HUES48 (cell line): ENCODE measurements around the gene KAZN.

Source experiments
- H3K27ac ChIP-seq: one replicate; pipeline ENCODE4 v1.7.0; 2013; ENCODE audit warnings: low read depth, low read length, inconsistent platforms
- H3K27me3 ChIP-seq: 2 replicates; pipeline ENCODE4 v1.6.1; 2013; ENCODE audit warnings: mild to moderate bottlenecking, low read length; ENCODE audit not compliant: control insufficient read depth, insufficient read depth
- H3K36me3 ChIP-seq: 2 replicates; pipeline ENCODE4 v1.6.1; 2013; ENCODE audit warnings: low read length; ENCODE audit not compliant: control insufficient read depth, insufficient read depth
- H3K4me1 ChIP-seq: 2 replicates; pipeline ENCODE4 v1.6.1; 2013; ENCODE audit warnings: mild to moderate bottlenecking, low read length; ENCODE audit not compliant: control insufficient read depth, insufficient read depth
- H3K4me3 ChIP-seq: 2 replicates; pipeline ENCODE4 v1.5.1; 2013; ENCODE audit warnings: mild to moderate bottlenecking, low read depth, low read length
- H3K9ac ChIP-seq: 2 replicates; pipeline ENCODE4 v1.6.1; 2013; ENCODE audit warnings: mild to moderate bottlenecking, low read depth, low read length, moderate library complexity
- H3K9me3 ChIP-seq: 2 replicates; pipeline ENCODE4 v1.6.1; 2013; ENCODE audit warnings: low read length; ENCODE audit not compliant: control insufficient read depth, insufficient read depth

The KAZN gene

DNA sequence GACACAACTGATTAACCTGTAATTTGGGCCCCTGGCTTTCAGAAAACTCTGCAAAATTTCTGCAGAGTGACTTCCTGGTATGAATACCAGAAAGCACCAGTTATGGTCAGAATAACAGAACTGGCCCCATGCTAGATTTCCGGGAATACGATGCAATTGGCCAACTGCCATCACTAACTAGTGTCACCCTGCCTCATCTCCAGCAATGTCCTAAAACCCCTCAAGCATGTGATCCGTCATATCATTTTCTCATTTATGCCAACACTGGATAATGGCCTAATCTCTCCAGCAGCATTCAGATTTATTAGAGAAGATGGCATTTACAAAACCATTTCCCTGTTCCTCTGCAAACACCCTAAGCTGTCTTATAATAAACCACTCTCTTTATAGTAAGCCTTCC is 15.4 kb downstream of the KAZN start:
- H3K9ac ChIP-seq, result no peak overlapping the region

DNA sequence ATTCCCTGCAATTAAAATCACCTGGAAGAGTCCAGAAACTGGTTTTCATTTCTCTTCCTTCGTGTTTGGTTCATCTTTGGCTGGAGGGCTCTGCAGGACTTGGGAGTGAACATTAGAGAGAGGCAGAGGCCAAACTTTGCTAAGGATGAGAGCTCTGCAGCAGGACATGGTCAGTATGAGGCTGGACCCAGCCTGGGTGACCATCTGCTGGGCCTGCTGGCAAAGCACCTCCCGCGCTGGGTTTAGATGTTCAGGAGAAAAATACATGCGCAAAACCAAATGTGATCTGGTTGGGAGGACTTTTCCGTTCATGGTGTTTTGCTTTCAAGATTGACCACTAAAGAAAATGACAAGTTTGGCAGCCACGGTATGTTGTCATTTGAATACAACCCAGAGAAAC is 15.9 kb downstream of the KAZN start:
- Histone ChIP-seq H3K36me3 (no peaks in the 10 kb centered on the region), H3K4me1 (peaks cover 3% of the 10 kb centered on the region), H3K4me3 (no peak overlapping the region), H3K27ac (no peak overlapping the region), H3K27me3 (no peaks in the 10 kb centered on the region), H3K9ac (no peak overlapping the region), H3K9me3 (no peaks in the 10 kb centered on the region)

More for the DNA sequence above, 15.4 kb downstream of the KAZN start:
- H3K9me3 ChIP-seq, result no peaks in the 10 kb centered on the region
- peaks cover 3% of the 10 kb centered on the region for H3K4me1 ChIP-seq
- H3K36me3 ChIP-seq, result no peaks in the 10 kb centered on the region
- H3K4me3 ChIP-seq, result no peak overlapping the region
- no peak overlapping the region for H3K27ac ChIP-seq
- H3K27me3 ChIP-seq, result no peaks in the 10 kb centered on the region

DNA sequence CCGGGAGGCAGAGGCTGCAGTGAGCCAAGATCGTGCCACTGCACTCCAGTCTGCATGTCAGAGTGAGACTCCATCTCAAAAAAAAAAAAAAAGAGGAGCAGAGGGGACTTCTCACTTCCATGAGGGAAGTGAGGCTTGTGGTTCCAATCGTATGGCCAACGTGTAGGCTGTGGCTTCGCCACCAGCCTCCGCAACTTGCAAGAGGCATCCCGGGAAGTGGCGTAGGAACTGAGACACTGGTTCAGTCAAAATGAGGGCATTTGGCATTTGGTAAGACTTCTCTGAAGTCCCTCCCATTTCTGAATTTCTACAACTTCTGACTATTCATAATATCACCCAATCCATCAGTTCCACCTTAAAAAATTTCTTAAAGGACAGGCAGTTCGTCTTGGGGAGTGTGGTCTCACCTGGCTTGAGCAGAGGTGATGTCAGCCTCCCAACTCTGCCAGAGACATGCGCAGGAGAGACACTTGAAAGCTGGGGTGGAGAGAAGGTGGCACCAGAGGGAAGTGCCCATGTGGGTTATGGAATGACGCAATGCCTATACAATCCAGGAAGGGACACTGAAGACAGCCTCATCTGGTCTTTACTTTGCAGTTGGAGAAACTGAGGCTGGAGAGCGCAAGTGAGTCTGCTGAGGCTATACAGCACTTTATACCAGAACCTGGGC is 17.2 kb downstream of the KAZN start:
- Histone ChIP-seq H3K9me3 (no peaks in the 10 kb centered on the region), H3K9ac (no peak overlapping the region), H3K36me3 (no peaks in the 10 kb centered on the region), H3K27ac (no peak overlapping the region), H3K27me3 (no peaks in the 10 kb centered on the region), H3K4me1 (peaks cover 3% of the 10 kb centered on the region), H3K4me3 (no peak overlapping the region)

DNA sequence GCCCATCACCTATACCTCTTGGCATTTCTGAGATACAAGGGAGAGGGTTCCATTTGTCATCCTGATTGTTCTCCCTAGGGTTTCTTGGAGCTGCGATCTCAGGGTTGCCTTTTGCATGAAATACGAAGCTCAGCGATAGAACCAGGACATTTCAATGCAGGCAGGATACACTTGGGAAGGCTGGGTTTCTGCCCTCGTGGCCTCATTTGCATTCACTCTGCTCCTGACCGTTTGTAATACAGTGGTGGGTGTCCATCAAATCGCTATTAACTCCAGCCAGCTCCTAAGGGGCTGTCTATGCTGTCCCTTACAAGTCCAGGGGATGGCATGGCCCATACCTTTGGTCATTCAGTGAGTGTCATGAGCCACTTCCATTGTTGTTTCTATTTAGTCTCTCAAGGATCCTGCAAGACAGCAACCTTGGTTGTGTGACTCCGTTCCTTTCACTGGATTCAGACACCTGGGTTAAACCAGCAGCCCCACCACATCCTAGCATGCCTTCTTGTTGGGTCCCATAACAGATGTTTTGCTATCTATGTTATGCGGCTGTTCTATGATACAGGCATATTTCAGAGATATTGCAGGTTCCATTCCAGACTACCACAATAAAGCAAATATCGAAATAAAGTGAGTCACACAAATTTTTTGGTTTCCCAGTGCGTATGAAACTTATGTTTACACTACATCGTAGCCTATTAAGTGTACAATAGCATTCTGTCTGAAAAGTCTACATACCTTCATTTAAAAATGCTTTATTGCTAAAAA is 18.3 kb downstream of the KAZN start:
- H3K9ac ChIP-seq, result no peak overlapping the region
- no peaks in the 10 kb centered on the region for H3K36me3 ChIP-seq
- H3K4me3 ChIP-seq, result no peak overlapping the region
- H3K27ac ChIP-seq, result no peak overlapping the region
- no peaks in the 10 kb centered on the region for H3K9me3 ChIP-seq
- no peaks in the 10 kb centered on the region for H3K27me3 ChIP-seq
- H3K4me1 ChIP-seq, result peaks cover 3% of the 10 kb centered on the region

DNA sequence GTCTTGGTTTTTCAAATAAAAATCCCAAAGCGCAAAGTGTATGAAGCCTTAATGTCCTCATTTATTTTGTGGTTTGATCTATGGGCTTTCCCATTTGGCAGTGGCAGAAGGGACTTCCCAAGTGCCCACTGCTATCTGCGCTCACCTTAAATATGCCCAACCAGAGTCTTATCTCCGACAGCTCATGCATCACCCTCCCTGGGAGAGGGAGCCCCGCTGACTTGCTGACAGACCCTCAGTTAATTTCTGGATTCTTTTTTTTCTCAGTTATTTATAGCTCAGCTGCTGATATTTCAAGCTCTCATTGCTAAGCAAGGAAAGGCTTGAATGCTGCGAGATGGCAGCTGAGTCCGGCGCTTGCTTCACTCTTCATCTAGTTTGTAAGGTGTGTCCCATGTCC is 19.3 kb downstream of the KAZN start:
- Histone ChIP-seq H3K27me3 (no peaks in the 10 kb centered on the region), H3K27ac (no peak overlapping the region), H3K4me1 (peaks cover 3% of the 10 kb centered on the region), H3K9ac (no peak overlapping the region), H3K4me3 (no peak overlapping the region), H3K9me3 (no peaks in the 10 kb centered on the region), H3K36me3 (no peaks in the 10 kb centered on the region)

DNA sequence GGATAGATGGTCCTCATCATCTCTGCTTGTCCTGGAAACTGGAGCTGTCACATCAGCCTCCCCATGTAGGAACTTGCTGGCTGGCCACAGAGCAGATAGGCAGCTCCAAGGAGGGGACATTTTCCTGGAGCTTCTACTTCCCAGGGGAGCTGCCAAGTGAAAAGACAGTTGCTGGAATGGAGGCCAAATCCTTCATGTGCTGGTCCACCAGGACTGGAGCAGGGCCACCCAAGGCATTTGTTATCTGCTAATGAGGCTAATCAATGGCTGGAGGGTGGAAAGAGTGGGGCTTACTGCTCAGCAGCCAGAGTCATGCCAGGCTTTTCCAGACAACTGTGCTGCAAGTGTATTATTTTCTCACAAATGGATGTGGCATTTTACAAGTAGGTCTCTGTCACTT is 22.5 kb downstream of the KAZN start:
- no peaks in the 10 kb centered on the region for H3K9me3 ChIP-seq
- no peak overlapping the region for H3K9ac ChIP-seq
- no peak overlapping the region for H3K4me3 ChIP-seq
- H3K36me3 ChIP-seq, result no peaks in the 10 kb centered on the region
- no peaks in the 10 kb centered on the region for H3K27me3 ChIP-seq
- H3K27ac ChIP-seq, result no peak overlapping the region
- H3K4me1 ChIP-seq, result peaks cover 11% of the 10 kb centered on the region

DNA sequence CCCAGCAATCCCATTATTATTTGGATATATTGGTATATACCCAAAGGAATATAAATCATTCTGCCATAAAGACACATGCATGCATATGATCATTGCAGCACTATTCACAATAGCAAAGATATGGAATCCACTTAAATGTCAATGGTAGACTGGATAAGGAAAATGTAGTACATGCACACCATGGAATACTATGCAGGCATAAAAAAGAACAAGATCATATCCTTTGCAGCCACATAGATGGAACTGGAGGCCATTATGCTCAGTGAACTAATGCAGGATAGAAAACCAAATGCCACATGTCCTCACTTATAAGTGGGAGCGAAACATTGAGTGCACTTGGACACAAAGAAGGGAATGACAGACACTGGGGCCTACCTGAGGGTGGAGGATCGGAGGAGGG is 24.6 kb downstream of the KAZN start:
- no peaks in the 10 kb centered on the region for H3K36me3 ChIP-seq
- no peak overlapping the region for H3K9ac ChIP-seq
- H3K27ac ChIP-seq, result no peak overlapping the region
- H3K4me3 ChIP-seq, result no peak overlapping the region
- no peaks in the 10 kb centered on the region for H3K9me3 ChIP-seq
- peaks cover 14% of the 10 kb centered on the region for H3K4me1 ChIP-seq
- H3K27me3 ChIP-seq, result no peaks in the 10 kb centered on the region

DNA sequence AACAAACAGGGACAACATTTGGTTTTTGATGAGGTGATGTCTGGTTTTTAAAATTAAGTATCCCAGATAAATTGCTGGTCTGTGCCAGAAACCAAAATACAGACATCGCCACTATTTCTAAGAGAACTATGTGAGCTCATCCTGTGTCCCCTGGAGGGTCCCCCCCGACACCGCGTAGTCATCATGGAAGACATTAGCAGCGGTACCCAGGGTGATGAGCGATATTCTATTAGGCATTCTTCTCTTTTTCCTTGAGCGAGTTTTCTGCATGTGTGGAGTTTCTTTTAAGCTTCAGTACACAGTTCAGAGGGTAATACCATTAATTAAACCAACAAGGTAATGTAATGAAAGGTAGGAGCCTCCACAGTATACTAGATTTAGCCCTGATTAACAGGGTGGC is 26.5 kb downstream of the KAZN start:
- H3K9ac ChIP-seq, result no peak overlapping the region
- no peaks in the 10 kb centered on the region for H3K9me3 ChIP-seq
- no peak overlapping the region for H3K27ac ChIP-seq
- no peaks in the 10 kb centered on the region for H3K27me3 ChIP-seq
- H3K36me3 ChIP-seq, result no peaks in the 10 kb centered on the region
- H3K4me3 ChIP-seq, result no peak overlapping the region
- peaks cover 14% of the 10 kb centered on the region for H3K4me1 ChIP-seq

DNA sequence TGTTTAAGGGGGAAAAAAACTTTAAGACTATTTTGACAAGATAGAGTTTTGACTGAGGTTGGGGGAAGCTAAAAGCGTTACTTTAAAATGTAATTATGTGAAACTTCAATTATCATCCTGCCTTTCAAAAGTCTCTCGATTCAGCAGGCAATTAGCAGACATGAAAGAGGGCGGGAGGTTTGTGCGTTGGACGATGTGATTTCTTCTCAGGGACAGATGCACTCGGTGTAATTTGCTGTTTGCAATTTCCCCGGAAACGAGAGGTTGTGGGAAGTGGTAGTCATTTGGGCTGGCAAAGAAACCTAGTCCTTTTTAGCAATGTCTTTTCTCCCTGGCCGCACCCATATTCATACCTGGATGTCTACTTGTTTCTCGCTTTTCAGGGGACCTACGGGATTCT is 27.1 kb downstream of the KAZN start:
- H3K4me3 ChIP-seq, result no peak overlapping the region
- no peaks in the 10 kb centered on the region for H3K36me3 ChIP-seq
- no peaks in the 10 kb centered on the region for H3K9me3 ChIP-seq
- no peaks in the 10 kb centered on the region for H3K27me3 ChIP-seq
- no peak overlapping the region for H3K9ac ChIP-seq
- no peak overlapping the region for H3K27ac ChIP-seq
- H3K4me1 ChIP-seq, result peaks cover 14% of the 10 kb centered on the region

DNA sequence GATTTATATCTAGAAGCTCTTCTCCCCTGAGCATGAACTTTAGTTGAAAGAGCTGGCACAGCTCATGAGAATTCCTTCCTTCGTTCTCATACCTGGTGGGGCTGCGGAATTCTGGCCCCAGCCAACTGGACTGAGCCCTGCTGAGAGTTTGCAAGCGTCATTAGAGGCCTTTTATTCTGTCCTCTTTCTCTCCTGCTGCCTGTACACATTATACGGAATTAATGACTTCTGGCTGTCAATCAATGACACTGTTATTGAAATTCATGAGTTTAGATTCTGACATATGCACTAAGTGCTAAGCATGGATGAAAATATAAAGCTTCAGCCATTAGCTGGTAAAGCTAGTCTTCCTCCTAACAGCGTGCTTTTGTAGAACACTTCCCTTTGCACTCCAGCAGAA is 27.5 kb downstream of the KAZN start:
- no peak overlapping the region for H3K9ac ChIP-seq
- H3K4me3 ChIP-seq, result no peak overlapping the region
- no peaks in the 10 kb centered on the region for H3K36me3 ChIP-seq
- H3K4me1 ChIP-seq, result peaks cover 14% of the 10 kb centered on the region
- no peak overlapping the region for H3K27ac ChIP-seq
- no peaks in the 10 kb centered on the region for H3K9me3 ChIP-seq
- no peaks in the 10 kb centered on the region for H3K27me3 ChIP-seq

DNA sequence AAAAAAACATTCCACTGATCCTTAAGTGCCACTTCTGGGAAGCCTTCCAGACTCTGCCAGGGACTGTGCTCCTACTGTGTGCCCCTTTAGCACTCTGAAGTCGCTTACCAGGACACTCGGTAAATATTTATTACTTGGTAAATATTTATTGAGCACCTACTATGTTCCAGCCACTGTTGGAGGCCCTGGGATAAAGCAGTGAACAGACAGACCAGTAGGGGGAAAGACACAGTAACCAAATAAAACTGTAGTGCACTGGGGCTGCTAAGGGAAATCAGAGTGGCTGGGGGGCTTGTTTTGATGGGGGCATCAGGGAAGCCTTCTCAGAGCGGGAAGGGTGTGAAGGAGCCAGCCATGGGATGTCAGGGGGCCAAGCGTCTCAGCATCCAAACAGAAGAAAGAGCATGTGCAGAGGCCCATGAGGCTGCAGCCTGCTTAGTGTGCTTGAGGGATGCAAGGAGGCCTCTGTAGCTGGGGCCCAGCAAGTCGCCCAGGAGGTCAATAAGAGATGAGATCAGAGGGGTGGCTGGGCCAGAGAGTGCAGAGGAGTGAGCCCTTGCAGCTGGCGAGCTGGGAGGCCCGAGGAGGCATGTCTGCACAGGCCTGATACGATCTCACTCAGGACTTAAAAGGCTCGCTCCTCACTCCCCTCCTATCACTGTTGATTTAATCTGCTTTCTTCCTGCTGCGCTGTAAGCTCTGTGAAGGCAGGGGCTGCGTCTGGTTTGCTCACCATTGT is 28.6 kb downstream of the KAZN start:
- no peak overlapping the region for H3K27ac ChIP-seq
- no peak overlapping the region for H3K9ac ChIP-seq
- peaks cover 14% of the 10 kb centered on the region for H3K4me1 ChIP-seq
- H3K9me3 ChIP-seq, result no peaks in the 10 kb centered on the region
- no peak overlapping the region for H3K4me3 ChIP-seq
- H3K36me3 ChIP-seq, result no peaks in the 10 kb centered on the region
- H3K27me3 ChIP-seq, result no peaks in the 10 kb centered on the region
